Neuronal stem cell (in vitro differentiated cells): ENCODE data around the gene DHRS9.

Experiments used
- DNase-seq: peaks from one replicate; pipeline ENCODE4 v3.0.0-alpha.2; 2013; ENCODE audit warnings: low spot score
- H2AFZ ChIP-seq: one replicate; pipeline ENCODE4 v1.6.1; 2013; ENCODE audit warnings: mild to moderate bottlenecking, low read length, inconsistent platforms
- H2AK5ac ChIP-seq: 2 replicates; pipeline ENCODE4 v1.6.1; 2013; ENCODE audit warnings: low read depth, mild to moderate bottlenecking, inconsistent platforms, low read length, moderate library complexity, mixed read lengths
- H2BK120ac ChIP-seq: 2 replicates; pipeline ENCODE4 v1.6.1; 2013; ENCODE audit warnings: low read depth, mild to moderate bottlenecking, inconsistent platforms, low read length, moderate library complexity, mixed read lengths
- H2BK12ac ChIP-seq: one replicate; pipeline ENCODE4 v1.6.1; 2013; ENCODE audit warnings: low read length, inconsistent platforms
- H2BK15ac ChIP-seq: 2 replicates; pipeline ENCODE4 v1.6.1; 2013; ENCODE audit warnings: mild to moderate bottlenecking, low read length, inconsistent platforms, mixed read lengths
- H2BK5ac ChIP-seq: one replicate; pipeline ENCODE4 v1.6.1; 2013; ENCODE audit warnings: inconsistent platforms, mild to moderate bottlenecking, low read length, moderate library complexity
- H3K14ac ChIP-seq: one replicate; pipeline ENCODE4 v1.6.1; 2013; ENCODE audit warnings: low read length, inconsistent platforms
- H3K18ac ChIP-seq: 2 replicates; pipeline ENCODE4 v1.6.1; 2013; ENCODE audit warnings: low read length, inconsistent platforms
- H3K23ac ChIP-seq: 2 replicates; pipeline ENCODE4 v1.6.1; 2013; ENCODE audit warnings: low read depth, mild to moderate bottlenecking, mixed read lengths, low read length, inconsistent platforms; ENCODE audit not compliant: poor library complexity
- H3K27ac ChIP-seq: replicated peaks from 3 replicates; pipeline ENCODE4 v1.5.1; 2013; ENCODE audit warnings: low read length, inconsistent platforms
- H3K27me3 ChIP-seq, 3 experiments: 2 replicates each; pipeline ENCODE4 v1.6.1; 2013; ENCODE audit warnings: low read length in 3 of 3, mild to moderate bottlenecking in 2 of 3, inconsistent platforms in 1 of 3, low read depth in 1 of 3, mixed read lengths in 1 of 3, moderate library complexity in 1 of 3; ENCODE audit not compliant: control insufficient read depth in 3 of 3, insufficient read depth in 3 of 3
- H3K36me3 ChIP-seq, 2 donors: replicated peaks in 1 of 2; 2 replicates each; pipeline ENCODE4 v1.6.1; 2013; ENCODE audit warnings: low read length in 2 of 2; ENCODE audit not compliant: control insufficient read depth in 2 of 2, insufficient read depth in 2 of 2
- H3K4ac ChIP-seq: 2 replicates; pipeline ENCODE4 v1.6.1; 2013; ENCODE audit warnings: inconsistent platforms, mild to moderate bottlenecking, low read length, moderate library complexity
- H3K4me1 ChIP-seq, 2 donors: 1 replicate in 1 of 2; 2 replicates in 1 of 2; pipeline ENCODE4 v1.6.1; 2013; ENCODE audit warnings: low read length in 2 of 2, low read depth in 1 of 2; ENCODE audit not compliant: control insufficient read depth in 2 of 2, insufficient read depth in 1 of 2
- H3K4me2 ChIP-seq: one replicate; pipeline ENCODE4 v1.6.1; 2013; ENCODE audit warnings: mild to moderate bottlenecking, low read length, inconsistent platforms; ENCODE audit not compliant: insufficient read depth, poor library complexity, severe bottlenecking
- H3K4me3 ChIP-seq, 2 donors: 2 replicates each; pipeline ENCODE4 v1.5.1; 2013; ENCODE audit warnings: low read length in 2 of 2, mild to moderate bottlenecking in 2 of 2, inconsistent platforms in 1 of 2, moderate library complexity in 1 of 2
- H3K79me1 ChIP-seq: one replicate; pipeline ENCODE4 v1.6.1; 2013; ENCODE audit warnings: low read depth, mild to moderate bottlenecking, inconsistent platforms, low read length, moderate library complexity
- H3K9ac ChIP-seq: one replicate; pipeline ENCODE4 v1.6.1; 2013; ENCODE audit warnings: mild to moderate bottlenecking, low read depth, low read length, inconsistent platforms; ENCODE audit not compliant: poor library complexity
- H3K9me3 ChIP-seq, 2 donors: replicated peaks in 1 of 2; 2 replicates each; pipeline versions ENCODE3 to v1.6.1; 2013; ENCODE audit warnings: low read length in 2 of 2, mild to moderate bottlenecking in 2 of 2, inconsistent platforms in 1 of 2, low read depth in 1 of 2, mixed read lengths in 1 of 2, moderate library complexity in 1 of 2; ENCODE audit not compliant: control insufficient read depth in 2 of 2, insufficient read depth in 1 of 2
- H4K8ac ChIP-seq: one replicate; pipeline ENCODE4 v1.6.1; 2013; ENCODE audit warnings: low read depth, mild to moderate bottlenecking, inconsistent platforms, low read length, moderate library complexity
- H4K91ac ChIP-seq: one replicate; pipeline ENCODE4 v1.6.1; 2013; ENCODE audit warnings: low read length, low read depth, mild to moderate bottlenecking, inconsistent platforms; ENCODE audit not compliant: poor library complexity
- WGBS, 2 donors: extraction: QIAGEN DNeasy Blood & Tissue Kit; methylation state at CpG; one replicate each; pipeline ENCODE4 v1.1.7; 2013; ENCODE audit warnings: missing lambda C conversion rate in 2 of 2, mixed read lengths in 1 of 2; ENCODE audit not compliant: insufficient read length in 2 of 2, insufficient replicate concordance in 1 of 2; ENCODE audit errors: extremely low coverage in 2 of 2; 5-methylcytosine and 5-hydroxymethylcytosine counted together

Gene DHRS9

DNA sequence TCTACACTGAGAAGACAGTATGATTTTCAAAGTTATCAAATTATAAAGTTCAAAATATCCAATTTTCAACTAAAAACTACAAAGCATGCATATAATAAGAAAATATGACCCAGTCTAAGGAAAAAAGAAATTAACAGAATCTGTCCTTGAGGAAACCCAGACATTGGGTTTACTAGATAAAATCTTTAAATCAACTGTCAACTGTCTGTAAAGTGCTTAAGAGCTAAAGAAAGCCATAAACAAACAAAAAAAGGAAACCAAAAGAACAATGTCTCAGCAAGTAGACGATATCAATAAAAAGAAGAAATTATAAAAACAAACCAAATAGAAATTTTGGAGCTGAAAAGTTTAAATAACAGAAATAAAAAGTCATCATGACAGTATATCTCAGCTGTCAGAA is 27.8 kb upstream of the DHRS9 start:
- Histone ChIP-seq H2BK120ac (no peak overlapping the region), H3K9ac (no peak overlapping the region), H4K8ac (no peak overlapping the region), H2AK5ac (no peak overlapping the region), H3K4ac (no peak overlapping the region), H2AFZ (no peak overlapping the region), H2BK12ac (no peak overlapping the region), H3K14ac (no peak overlapping the region), H3K27ac (no peak overlapping the region), H2BK5ac (no peak overlapping the region), H2BK15ac (no peak overlapping the region), H3K4me1 (no peaks in the 10 kb centered on the region), H3K27me3 (no peaks in the 10 kb centered on the region), H4K91ac (no peak overlapping the region), H3K23ac (no peak overlapping the region), H3K4me3 (no peak overlapping the region), H3K36me3 (no peaks in the 10 kb centered on the region), H3K18ac (no peak overlapping the region), H3K79me1 (no peaks in the 10 kb centered on the region), H3K4me2 (no peak overlapping the region), H3K9me3 (peaks cover 3% of the 10 kb centered on the region in 2 donors)
- no peak for DNase-seq
- WGBS, 2 donors, result no CpG with 5 or more reads among the region's 1 CpG

DNA sequence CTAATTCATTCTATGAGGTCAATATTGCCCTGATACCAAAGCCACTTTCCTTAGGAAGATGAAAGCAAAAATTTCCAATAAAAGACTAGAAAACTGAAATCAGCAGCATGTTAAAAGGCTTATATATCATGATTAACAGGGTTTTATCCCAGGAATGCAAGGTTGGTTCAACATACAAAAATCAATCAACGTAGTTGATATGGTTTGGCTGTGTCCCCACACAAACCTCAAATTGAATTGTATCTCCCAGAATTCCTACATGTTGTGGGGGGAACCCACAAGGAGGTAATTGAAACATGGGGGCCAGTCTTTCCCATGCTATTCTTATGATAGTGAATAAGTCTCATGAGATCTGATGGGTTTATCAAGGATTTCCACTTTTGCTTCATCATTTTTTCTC is 26.5 kb upstream of the DHRS9 start:
- no peak overlapping the region for H2AK5ac ChIP-seq
- WGBS, 2 donors, result no CpG with 5 or more reads among the region's 1 CpG
- H3K4me1 ChIP-seq, result no peaks in the 10 kb centered on the region
- no peak overlapping the region for H2BK120ac ChIP-seq
- no peak overlapping the region for H2BK15ac ChIP-seq
- H2AFZ ChIP-seq, result no peak overlapping the region
- H3K14ac ChIP-seq, result no peak overlapping the region
- no peak overlapping the region for H3K23ac ChIP-seq
- H3K27ac ChIP-seq, result no peak overlapping the region
- H3K4me3 ChIP-seq, result no peak overlapping the region
- H3K27me3 ChIP-seq, result no peaks in the 10 kb centered on the region
- H3K9me3 ChIP-seq, result peaks cover 3 to 4% of the 10 kb centered on the region in 2 donors
- H2BK12ac ChIP-seq, result no peak overlapping the region
- H3K36me3 ChIP-seq, result no peaks in the 10 kb centered on the region
- no peak overlapping the region for H3K4me2 ChIP-seq
- H4K8ac ChIP-seq, result no peak overlapping the region
- H4K91ac ChIP-seq, result no peak overlapping the region
- H3K4ac ChIP-seq, result no peak overlapping the region
- H3K9ac ChIP-seq, result no peak overlapping the region
- DNase-seq, result no peak
- no peak overlapping the region for H2BK5ac ChIP-seq
- H3K79me1 ChIP-seq, result no peaks in the 10 kb centered on the region
- no peak overlapping the region for H3K18ac ChIP-seq

DNA sequence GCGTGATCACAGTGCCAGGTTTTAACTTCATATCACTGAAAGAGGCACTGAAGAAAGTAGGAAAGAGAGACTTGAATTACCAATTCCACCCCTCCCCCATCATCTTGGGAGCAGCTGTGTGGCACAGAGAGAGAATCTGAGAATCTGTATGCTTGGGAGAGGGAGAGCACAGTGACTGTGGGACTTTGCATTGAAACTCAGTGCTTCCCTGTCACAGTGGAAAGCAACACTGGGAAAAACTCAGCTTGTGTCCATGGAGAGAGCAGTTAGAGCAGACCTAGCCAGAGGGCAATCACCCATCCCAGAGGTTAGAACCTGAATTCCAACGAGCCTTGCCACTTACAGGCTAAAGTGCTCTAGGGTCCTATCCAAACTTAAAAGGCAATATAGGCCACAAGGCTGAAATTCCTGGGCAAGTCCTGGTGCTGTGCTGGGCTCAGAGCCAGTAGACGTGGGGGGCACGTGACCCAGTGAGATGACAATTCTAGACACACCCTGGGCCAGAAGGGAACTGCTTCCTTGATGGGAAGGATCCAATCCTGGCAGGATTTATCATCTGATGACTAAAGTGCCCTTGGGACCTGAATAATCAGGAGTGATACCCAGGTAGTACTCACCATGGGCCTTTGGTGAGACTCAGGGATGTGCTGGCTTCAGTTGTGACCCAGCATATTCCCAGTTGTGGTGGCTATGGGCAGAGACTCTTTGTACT is 22.8 kb upstream of the DHRS9 start:
- H3K23ac ChIP-seq, result no peak overlapping the region
- no peak overlapping the region for H2BK120ac ChIP-seq
- no peak overlapping the region for H3K14ac ChIP-seq
- no peak overlapping the region for H2AK5ac ChIP-seq
- H4K91ac ChIP-seq, result no peak overlapping the region
- H3K27me3 ChIP-seq, result peaks cover 0 to 3% (median 0%) of the 10 kb centered on the region in 3 experiments
- H3K79me1 ChIP-seq, result no peaks in the 10 kb centered on the region
- H3K9me3 ChIP-seq, result peaks cover 3 to 4% of the 10 kb centered on the region in 2 donors
- no peaks in the 10 kb centered on the region for H3K4me1 ChIP-seq
- no peaks in the 10 kb centered on the region for H3K36me3 ChIP-seq
- H3K4ac ChIP-seq, result no peak overlapping the region
- no peak overlapping the region for H2AFZ ChIP-seq
- H2BK5ac ChIP-seq, result no peak overlapping the region
- WGBS, 2 donors, result no CpG with 5 or more reads among the region's 4 CpGs
- no peak overlapping the region for H2BK12ac ChIP-seq
- no peak overlapping the region for H3K4me2 ChIP-seq
- no peak for DNase-seq
- no peak overlapping the region for H3K18ac ChIP-seq
- no peak overlapping the region for H3K9ac ChIP-seq
- no peak overlapping the region for H2BK15ac ChIP-seq
- no peak overlapping the region for H3K4me3 ChIP-seq
- H4K8ac ChIP-seq, result no peak overlapping the region
- H3K27ac ChIP-seq, result no peak overlapping the region

DNA sequence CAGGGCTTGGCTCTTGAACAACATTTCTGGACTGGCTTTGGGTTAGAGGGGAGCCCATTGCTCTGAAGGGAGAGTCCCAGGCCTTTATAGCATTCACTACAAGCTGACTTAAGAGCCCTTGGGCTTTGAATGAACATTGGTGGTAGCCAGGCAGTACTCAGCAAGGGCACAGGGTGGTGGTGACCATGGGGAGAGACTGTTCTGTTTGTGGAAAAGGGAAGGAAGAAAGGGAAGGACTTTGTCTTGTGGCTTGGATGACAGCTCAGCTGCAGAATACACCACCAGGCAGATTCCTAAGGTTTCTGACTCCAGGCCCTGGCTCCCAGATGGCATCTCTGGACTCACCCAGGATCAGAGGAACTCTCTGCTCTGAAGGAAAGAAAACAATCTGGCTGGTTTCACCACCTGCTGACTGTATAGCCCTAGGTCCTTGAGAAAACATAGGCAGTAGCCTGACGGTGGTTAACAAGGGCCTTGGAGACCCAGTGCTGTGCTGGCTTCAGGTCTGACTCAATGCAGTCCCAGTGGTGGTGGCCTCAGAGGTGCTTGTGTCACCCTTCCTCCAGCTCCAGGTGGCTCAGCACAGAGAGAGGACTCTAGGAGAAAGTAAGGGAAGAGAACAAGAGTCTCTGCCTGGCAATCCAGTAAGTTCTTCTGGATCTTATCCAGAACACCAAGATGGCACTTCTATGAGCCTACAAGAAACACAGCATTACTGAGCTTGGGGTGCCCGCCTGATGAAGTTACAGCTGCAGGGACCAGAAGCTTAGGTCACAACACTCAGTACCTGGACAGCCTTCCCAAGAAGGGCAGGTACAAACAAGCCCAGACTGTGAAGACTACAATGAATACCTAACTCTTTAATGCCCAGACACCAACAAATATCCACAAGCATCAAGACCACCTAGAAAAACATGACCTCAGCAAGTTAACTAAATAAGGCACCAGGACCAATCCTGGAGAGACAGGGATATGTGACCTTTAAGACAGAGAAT is 21.8 kb upstream of the DHRS9 start:
- no peak for DNase-seq
- Histone ChIP-seq H3K23ac (no peak overlapping the region), H3K27me3 (peaks cover 0 to 3% (median 0%) of the 10 kb centered on the region in 3 experiments), H3K36me3 (no peaks in the 10 kb centered on the region), H2BK15ac (no peak overlapping the region), H3K79me1 (no peaks in the 10 kb centered on the region), H2AFZ (no peak overlapping the region), H4K91ac (no peak overlapping the region), H2BK5ac (no peak overlapping the region), H4K8ac (no peak overlapping the region), H3K18ac (no peak overlapping the region), H2BK12ac (no peak overlapping the region), H3K4me2 (no peak overlapping the region), H3K4me3 (no peak overlapping the region), H3K14ac (no peak overlapping the region), H2BK120ac (no peak overlapping the region), H2AK5ac (no peak overlapping the region), H3K27ac (no peak overlapping the region), H3K9me3 (peaks cover 3 to 4% of the 10 kb centered on the region in 2 donors), H3K4ac (no peak overlapping the region), H3K9ac (no peak overlapping the region), H3K4me1 (no peaks in the 10 kb centered on the region)
- no CpG with 5 or more reads among the region's 2 CpGs for WGBS, 2 donors
